RWPE2 (cell line): ENCODE results near the gene PCDHA7.

Experiments used
- ATAC-seq: fragments of 200-7000 bp; cut with Tn5 transposase; 3 replicates; pipeline ENCODE4 v1.9.1; 2021; ENCODE audit warnings: low read depth
- DNase-seq: peaks from one replicate; pipeline ENCODE4 v3.0.0-alpha.2; 2020; ENCODE audit warnings: low spot score
- H3K27ac ChIP-seq: fragments of 450-650 bp; 2 replicates; pipeline ENCODE4 v1.5.1; 2017; ENCODE audit warnings: mild to moderate bottlenecking; ENCODE audit not compliant: poor library complexity, severe bottlenecking
- H3K27me3 ChIP-seq: fragments of 250-450 bp; sonication (Bioruptor Pico); 2 replicates; pipeline ENCODE4 v1.5.1; 2021; ENCODE audit warnings: mild to moderate bottlenecking, moderate library complexity; ENCODE audit not compliant: insufficient read depth, poor library complexity, severe bottlenecking
- H3K36me3 ChIP-seq: fragments of 250-450 bp; sonication (Bioruptor Pico); 2 replicates; pipeline ENCODE4 v1.5.1; 2020; ENCODE audit warnings: low read depth, mild to moderate bottlenecking, moderate library complexity
- H3K4me1 ChIP-seq: fragments of 250-450 bp; sonication (Bioruptor Pico); 2 replicates; pipeline ENCODE4 v1.5.1; 2021; ENCODE audit warnings: mild to moderate bottlenecking, moderate library complexity; ENCODE audit not compliant: insufficient read depth, poor library complexity, severe bottlenecking
- H3K4me3 ChIP-seq: fragments of 250-450 bp; sonication (Bioruptor Pico); 2 replicates; pipeline ENCODE4 v1.5.1; 2021; ENCODE audit warnings: mild to moderate bottlenecking, moderate library complexity; ENCODE audit not compliant: severe bottlenecking
- H3K9me3 ChIP-seq: fragments of 250-450 bp; sonication (Bioruptor Pico); 2 replicates; pipeline ENCODE4 v1.5.1; 2021; ENCODE audit warnings: mild to moderate bottlenecking, moderate library complexity; ENCODE audit not compliant: severe bottlenecking
- CTCF ChIP-seq: fragments of 450-650 bp; IDR thresholded peaks from one replicate; pipeline ENCODE4 v1.5.1; 2017; ENCODE audit warnings: mild to moderate bottlenecking, moderate library complexity; ENCODE audit not compliant: poor library complexity, severe bottlenecking

PCDHA7 gene

GRCh38 chr5:140855772-140856674, 22.0 kb downstream of the PCDHA7 start, which contains the start of gene PCDHA10:
PCDHA10 (plus strand) TSS chr5:140855897; CDS start chr5:140856049, 152 bp downstream.
- Histone ChIP-seq H3K27ac (no peak within 1 kb of the TSS), H3K4me1 (no peaks in the 10 kb centered on the region), H3K4me3 (no peak within 1 kb of the TSS), H3K9me3 (no peaks in the 10 kb centered on the region), H3K36me3 (no peaks in the 10 kb centered on the region), H3K27me3 (peaks cover 17% of the 10 kb centered on the region)
- DNase-seq (no peak), ATAC-seq (no peak)
- no peak for TF ChIP-seq CTCF

GRCh38 chr5:140857177-140857986, 23.3 kb downstream of the PCDHA7 start:
- no peaks in the 10 kb centered on the region for H3K4me1 ChIP-seq
- peaks cover 31% of the 10 kb centered on the region for H3K27me3 ChIP-seq
- H3K9me3 ChIP-seq: peaks cover 7% of the 10 kb centered on the region
- no peak for DNase-seq
- no peak for TF ChIP-seq CTCF
- no peaks in the 10 kb centered on the region for H3K36me3 ChIP-seq
- H3K4me3 ChIP-seq: no peak overlapping the region
- no peak for ATAC-seq
- no peak overlapping the region for H3K27ac ChIP-seq

GRCh38 chr5:140857987-140858240, 23.8 kb downstream of the PCDHA7 start:
- no peaks in the 10 kb centered on the region for H3K36me3 ChIP-seq
- DNase-seq (no peak), ATAC-seq (no peak)
- no peak overlapping the region for H3K4me3 ChIP-seq
- peaks cover 36% of the 10 kb centered on the region for H3K27me3 ChIP-seq
- TF ChIP-seq CTCF: no peak
- H3K27ac ChIP-seq: no peak overlapping the region
- no peaks in the 10 kb centered on the region for H3K4me1 ChIP-seq
- peaks cover 12% of the 10 kb centered on the region for H3K9me3 ChIP-seq

GRCh38 chr5:140862441-140863295, 28.6 kb downstream of the PCDHA7 start:
- Histone ChIP-seq H3K9me3 (peaks cover 13% of the 10 kb centered on the region), H3K27me3 (peaks cover 82% of the 10 kb centered on the region), H3K27ac (no peak overlapping the region), H3K4me1 (no peaks in the 10 kb centered on the region), H3K36me3 (no peaks in the 10 kb centered on the region), H3K4me3 (no peak overlapping the region)
- ATAC-seq (no peak), DNase-seq (no peak)
- no peak for TF ChIP-seq CTCF
